CD1c-positive myeloid dendritic cell (primary cell): Measurements from ENCODE around the gene EXO1.
"Not testable (repeated sequence)": the region's sequence is repeated elsewhere in the genome, so short reads cannot be mapped to it uniquely, and the experiment has no call there.

Experiments
- DNase-seq: peaks from one replicate; pipeline ENCODE4 v3.0.0-alpha.2; 2016; ENCODE audit errors: extremely low spot score

EXO1 gene

GRCh38 chr1:241847796-241848685 lies at the start of gene EXO1:
Gene EXO1, plus strand, starts transcription at chr1:241848204. Its CDS starts 2,222 bp downstream, at chr1:241850426.
- peak; percentile 92 for DNase-seq

GRCh38 chr1:241799416-241799815 lies 48.6 kb upstream of the EXO1 start:
- DNase-seq, result no peak

DNA sequence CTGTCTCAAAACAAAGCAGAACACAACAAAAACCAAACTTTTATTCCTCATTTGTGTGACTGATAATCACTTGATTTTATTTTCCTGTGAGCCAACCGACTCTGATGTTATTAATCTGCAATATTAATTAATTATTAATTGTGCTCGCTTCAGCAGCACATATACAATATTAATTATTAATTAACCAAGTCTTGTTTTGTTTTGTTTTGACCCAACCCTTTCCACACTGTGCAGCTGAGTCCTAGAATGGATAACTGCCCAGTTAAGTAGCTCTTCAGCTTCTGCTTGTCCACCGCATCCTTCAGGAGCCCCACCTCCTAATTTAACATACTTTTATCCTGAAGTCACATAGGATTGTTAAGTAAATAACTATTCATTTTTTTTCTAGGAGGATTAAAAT lies 47.4 kb upstream of the EXO1 start:
- DNase-seq, result no peak

GRCh38 chr1:241802863-241803262 lies 45.1 kb upstream of the EXO1 start:
- no peak for DNase-seq

DNA sequence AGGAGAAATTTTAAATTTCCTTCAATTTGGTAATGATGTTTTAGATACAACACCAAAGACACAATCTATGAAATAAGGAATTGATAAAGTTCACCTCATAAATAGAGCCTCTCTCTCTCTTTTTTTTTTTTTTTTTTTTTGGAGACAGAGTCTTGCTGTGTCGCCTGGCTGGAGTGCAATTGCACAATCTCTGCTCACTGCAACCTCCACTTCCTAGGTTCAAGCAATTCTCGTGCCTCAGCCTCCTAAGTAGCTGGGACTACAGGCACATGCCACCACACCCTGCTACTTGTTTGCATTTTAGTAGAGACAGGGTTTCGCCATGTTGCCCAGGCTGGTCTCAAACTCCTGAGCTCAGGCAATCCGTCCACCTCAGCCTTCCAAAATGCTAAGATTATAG lies 43.3 kb upstream of the EXO1 start:
- not testable (repeated sequence) for DNase-seq

GRCh38 chr1:241808265-241808664 lies 39.7 kb upstream of the EXO1 start:
- DNase-seq, result no peak

- DNase-seq, result peak; percentile 87
These were observed 37.1 kb upstream of the EXO1 start for GRCh38 chr1:241810769-241811405.

DNA sequence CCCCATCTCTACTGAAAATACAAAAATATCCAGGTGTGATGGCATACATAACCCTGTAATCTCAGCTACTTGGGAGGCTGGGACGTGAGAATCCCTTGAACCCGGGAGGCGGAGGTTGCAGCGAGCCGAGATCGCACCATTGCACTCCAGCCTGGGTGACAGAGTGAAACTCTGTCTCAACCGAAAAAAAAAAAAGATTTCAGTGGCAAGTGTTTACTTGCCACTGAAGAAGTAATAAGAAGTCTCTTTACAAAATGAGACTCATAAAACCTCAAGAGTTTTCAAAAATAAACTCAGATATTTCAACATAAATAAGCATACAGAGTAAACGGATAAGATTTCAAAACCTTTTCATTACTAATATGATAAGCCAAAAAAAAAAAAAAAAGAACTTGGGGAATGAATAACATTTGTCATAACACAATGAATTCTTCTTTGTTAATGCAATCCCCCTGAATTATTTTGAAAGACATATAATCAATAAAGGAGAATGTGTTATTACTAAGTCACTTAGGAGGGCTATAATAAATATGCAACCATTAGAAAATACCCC lies 34.2 kb upstream of the EXO1 start:
- peak; percentile 27 for DNase-seq

- DNase-seq, result no peak
These were observed 32.0 kb upstream of the EXO1 start for GRCh38 chr1:241816008-241816407.

GRCh38 chr1:241817331-241817792 lies 30.6 kb upstream of the EXO1 start:
- DNase-seq, result peak; percentile 15

DNA sequence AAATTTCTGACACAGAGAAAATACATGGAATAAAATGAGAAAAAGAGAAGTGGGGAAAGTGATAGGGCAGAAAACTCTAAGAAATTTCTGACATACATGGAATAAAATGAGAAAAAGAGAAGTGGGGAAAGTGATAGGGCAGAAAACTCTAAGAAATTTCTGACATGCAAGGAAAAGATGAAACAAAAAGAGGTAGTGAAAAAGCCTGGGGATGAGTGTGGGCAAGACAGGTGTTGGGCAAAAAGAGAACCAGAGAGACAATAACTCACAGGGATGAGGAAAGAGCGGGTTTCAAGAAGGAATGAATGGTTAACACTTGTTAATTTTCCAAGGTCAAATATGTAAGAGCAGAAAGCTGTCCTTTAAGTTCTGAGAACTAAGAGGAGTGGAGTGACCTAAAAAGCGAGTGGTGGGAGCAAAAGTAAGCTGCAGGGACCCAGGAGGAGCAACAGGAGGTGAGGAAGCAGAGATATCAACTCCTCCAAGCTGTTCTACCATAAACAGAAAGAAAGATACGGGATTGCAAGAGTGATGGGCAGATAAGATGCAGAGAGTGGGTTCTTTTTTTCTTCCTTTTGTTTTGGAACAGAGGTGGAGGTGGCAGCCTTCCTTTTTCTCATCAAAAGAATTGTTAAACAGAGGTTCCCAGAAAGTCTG lies 29.9 kb upstream of the EXO1 start:
- peak; percentile 75 for DNase-seq

DNA sequence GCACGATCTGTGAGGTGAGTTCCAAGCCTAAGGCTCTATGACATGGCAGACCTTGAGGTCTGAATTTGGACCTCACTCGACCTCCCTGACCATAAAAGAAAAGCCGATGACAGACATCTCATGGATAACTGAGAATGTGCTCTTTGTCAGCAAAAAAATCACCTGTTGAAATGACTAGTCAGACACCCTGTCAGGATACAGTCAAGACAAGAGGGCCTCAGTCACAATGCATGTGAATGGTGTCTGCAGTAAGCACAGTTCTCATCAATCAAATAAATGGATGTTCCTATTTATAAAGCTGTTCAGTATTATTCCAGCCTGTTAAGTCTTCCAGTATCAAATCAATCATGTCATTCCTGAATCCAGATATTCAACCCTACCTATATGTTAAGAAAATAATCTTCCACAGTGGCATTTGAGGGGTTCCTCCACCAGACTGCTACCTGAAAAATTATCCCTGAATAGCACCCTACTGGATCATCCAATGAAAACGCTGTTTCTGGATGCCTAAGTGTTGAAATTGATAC lies 28.6 kb upstream of the EXO1 start:
- DNase-seq, result no peak

DNA sequence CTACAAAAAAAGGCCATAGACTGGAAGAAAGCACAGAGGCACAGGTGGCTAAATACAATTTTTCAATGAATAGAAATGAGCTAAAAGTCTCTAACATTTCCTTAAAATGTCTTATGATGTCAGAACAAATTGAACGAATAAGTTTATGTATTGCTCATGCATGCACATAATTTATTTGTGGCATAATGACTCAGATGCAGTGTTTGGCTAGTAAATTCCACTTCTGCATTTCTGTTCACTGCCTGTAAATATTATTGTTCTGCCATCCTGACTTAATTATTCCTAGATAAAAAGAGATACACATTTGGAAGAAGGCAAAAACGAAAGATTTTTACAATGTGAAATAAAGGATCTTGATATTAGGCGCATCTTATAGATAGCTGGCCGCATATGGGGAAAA lies 26.6 kb upstream of the EXO1 start:
- DNase-seq, result peak; percentile 78

DNA sequence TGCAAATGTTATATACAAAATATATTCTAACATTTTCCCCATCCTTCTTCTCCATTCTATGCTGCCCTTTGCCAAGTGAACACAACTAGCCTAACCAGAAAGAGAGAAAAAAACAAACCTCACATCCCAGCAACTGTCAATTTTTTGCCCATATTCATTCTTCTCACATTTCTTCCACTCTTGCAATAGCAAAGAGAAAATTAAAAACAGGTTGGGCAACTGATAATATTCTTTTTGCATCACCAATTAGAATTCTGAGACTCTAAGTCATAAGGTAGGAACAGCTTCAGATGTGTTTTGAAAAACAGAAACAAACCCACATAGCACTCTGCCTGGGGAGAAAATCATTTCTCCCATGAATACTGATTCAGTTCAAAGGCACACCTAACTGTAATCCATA lies 25.2 kb upstream of the EXO1 start:
- DNase-seq, result no peak

DNA sequence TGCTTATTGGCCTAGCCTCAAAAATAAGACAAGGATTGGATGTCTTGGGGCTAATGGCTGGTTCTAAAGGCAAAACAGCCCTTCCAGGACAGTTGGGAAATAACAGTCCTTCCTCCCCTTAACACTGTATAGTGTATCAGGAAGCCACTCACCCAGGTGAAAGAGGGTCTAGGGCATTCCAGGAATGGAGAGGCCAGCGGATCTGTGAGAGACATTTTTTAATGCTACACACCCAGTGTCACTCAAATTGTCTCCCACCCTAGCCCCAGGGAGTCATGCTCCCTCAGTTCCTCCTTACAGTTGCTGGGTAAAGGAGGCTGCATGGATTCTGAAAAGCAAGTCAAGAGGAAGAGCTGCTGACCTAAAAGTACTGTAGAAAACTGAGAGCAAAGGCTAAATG lies 24.1 kb upstream of the EXO1 start:
- DNase-seq, result no peak

GRCh38 chr1:241825581-241825980 lies 22.4 kb upstream of the EXO1 start:
- DNase-seq, result no peak

DNA sequence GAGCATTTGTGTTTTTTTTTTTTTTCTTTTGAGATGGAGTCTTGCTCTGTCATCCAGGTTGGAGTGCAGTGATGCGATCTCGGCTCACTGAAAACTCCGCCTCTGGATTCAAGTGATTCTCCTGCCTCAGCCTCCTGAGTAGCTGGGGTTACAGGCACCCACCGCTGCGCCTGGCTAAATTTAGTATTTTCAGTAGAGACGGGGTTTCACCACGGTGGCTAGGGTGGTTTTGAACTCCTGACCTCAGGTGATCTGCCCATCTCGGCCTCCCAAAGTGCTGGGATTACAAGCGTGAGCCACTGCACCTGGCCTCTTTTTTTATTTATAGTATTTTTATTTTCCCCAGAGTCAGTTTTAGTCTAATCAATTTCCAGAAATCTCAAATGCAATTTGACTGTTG lies 21.4 kb upstream of the EXO1 start:
- DNase-seq, result not testable (repeated sequence)

GRCh38 chr1:241827264-241827663 lies 20.7 kb upstream of the EXO1 start:
- no peak for DNase-seq

GRCh38 chr1:241828463-241829021 lies 19.5 kb upstream of the EXO1 start:
- DNase-seq, result no peak

- DNase-seq, result peak; percentile 33
These were observed 18.5 kb upstream of the EXO1 start for GRCh38 chr1:241829468-241829867.

GRCh38 chr1:241834733-241835377 lies 13.1 kb upstream of the EXO1 start:
- DNase-seq, result peak; percentile 55
